HL-60 (cell line): ENCODE measurements around the gene PTPRT.

ENCODE experiments used
- DNase-seq, 2 experiments: peaks; one replicate each; pipeline ENCODE4 v3.0.0-alpha.2; 2010 to 2020; ENCODE audit warnings: low read depth in 1 of 2, low spot score in 1 of 2
- H3K27ac ChIP-seq: fragments of 250-450 bp; sonication (Bioruptor Pico); replicated peaks from 2 replicates; pipeline ENCODE4 v1.5.1; 2020; ENCODE audit warnings: mild to moderate bottlenecking, moderate library complexity
- H3K27me3 ChIP-seq: fragments of 250-450 bp; sonication (Bioruptor Pico); 2 replicates; pipeline ENCODE4 v1.5.1; 2021; ENCODE audit warnings: mild to moderate bottlenecking, moderate library complexity; ENCODE audit not compliant: insufficient read depth, poor library complexity, severe bottlenecking
- H3K4me3 ChIP-seq: replicated peaks from 2 replicates; pipeline ENCODE4 v1.5.1; 2011; ENCODE audit warnings: mild to moderate bottlenecking, control low read depth, low read length; ENCODE audit not compliant: insufficient read depth
- CTCF ChIP-seq: IDR thresholded peaks from one replicate; pipeline ENCODE4 v1.5.1; 2011; ENCODE audit warnings: low read length, control low read depth, inconsistent platforms; ENCODE audit not compliant: insufficient read depth
- GABPA ChIP-seq: IDR thresholded peaks from 2 replicates; pipeline ENCODE4 v1.6.1; 2012; ENCODE audit warnings: low read depth
- POLR2AphosphoS5 ChIP-seq: IDR thresholded peaks from 2 replicates; pipeline ENCODE4 v1.6.1; 2012; ENCODE audit warnings: low read depth
- REST ChIP-seq: IDR thresholded peaks from 2 replicates; pipeline ENCODE4 v1.6.1; 2012; ENCODE audit warnings: low read depth; ENCODE audit not compliant: insufficient replicate concordance
- SPI1 ChIP-seq: IDR thresholded peaks from 2 replicates; pipeline ENCODE4 v1.6.1; 2012; ENCODE audit warnings: low read depth, mild to moderate bottlenecking, borderline replicate concordance

Gene PTPRT

GRCh38 chr20:42735539-42735938, 454.2 kb downstream of the PTPRT start:
- Histone ChIP-seq H3K27ac (no peak overlapping the region), H3K4me3 (no peak overlapping the region), H3K27me3 (no peaks in the 10 kb centered on the region)
- no peak for DNase-seq
- TF ChIP-seq CTCF (no peak), GABPA (no peak), POLR2AphosphoS5 (no peak), REST (no peak), SPI1 (no peak)

GRCh38 chr20:42734660-42735368, 454.9 kb downstream of the PTPRT start:
- no peak for DNase-seq
- TF ChIP-seq GABPA (no peak), POLR2AphosphoS5 (no peak), CTCF (no peak), SPI1 (no peak), REST (no peak)
- H3K4me3 ChIP-seq = no peak overlapping the region
- H3K27ac ChIP-seq = no peak overlapping the region
- no peaks in the 10 kb centered on the region for H3K27me3 ChIP-seq

GRCh38 chr20:42721923-42722322, 467.8 kb downstream of the PTPRT start:
- no peak for TF ChIP-seq GABPA
- no peak for TF ChIP-seq POLR2AphosphoS5
- no peak for TF ChIP-seq SPI1
- TF ChIP-seq CTCF = no peak
- TF ChIP-seq REST = no peak
- Histone ChIP-seq H3K4me3 (no peak overlapping the region), H3K27ac (no peak overlapping the region), H3K27me3 (no peaks in the 10 kb centered on the region)
- DNase-seq = no peak
